HG03196 (cell line): Measurements from ENCODE around the gene MAML2.
A peak's percentile ranks its signal among the peaks of the same experiment; 100 is the strongest.
"Not testable (repeated sequence)": the region's sequence is repeated elsewhere in the genome, so short reads cannot be mapped to it uniquely, and the experiment has no call there.

ENCODE experiments used
- ATAC-seq: cut with Tn5 transposase; IDR thresholded peaks from one replicate; pipeline ENCODE4 v1.9.1; 2021; ENCODE audit not compliant: unreplicated experiment

The MAML2 gene

GRCh38 chr11:96272529-96273222, 70.3 kb downstream of the MAML2 start:
- ATAC-seq, result no peak

- no peak for ATAC-seq
Observed at GRCh38 chr11:96271777-96272176, 71.2 kb downstream of the MAML2 start.

- ATAC-seq, result not testable (repeated sequence)
Observed at GRCh38 chr11:96271352-96271751, 71.6 kb downstream of the MAML2 start.

- not testable (repeated sequence) for ATAC-seq
Observed at GRCh38 chr11:96268527-96268926, 74.5 kb downstream of the MAML2 start.

GRCh38 chr11:96267496-96268032, 75.4 kb downstream of the MAML2 start:
- peak; percentile 90 for ATAC-seq

GRCh38 chr11:96267001-96267495, 75.9 kb downstream of the MAML2 start:
- no peak for ATAC-seq

GRCh38 chr11:96265972-96266371, 77.0 kb downstream of the MAML2 start:
- no peak for ATAC-seq

GRCh38 chr11:96265220-96265737, 77.7 kb downstream of the MAML2 start:
- ATAC-seq, result no peak

GRCh38 chr11:96264364-96264763, 78.6 kb downstream of the MAML2 start:
- no peak for ATAC-seq

- no peak for ATAC-seq
Observed at GRCh38 chr11:96263238-96263763, 79.7 kb downstream of the MAML2 start.

GRCh38 chr11:96260532-96260931, 82.5 kb downstream of the MAML2 start:
- no peak for ATAC-seq

GRCh38 chr11:96260067-96260511, 82.9 kb downstream of the MAML2 start:
- no peak for ATAC-seq

- no peak for ATAC-seq
Observed at GRCh38 chr11:96259134-96259830, 83.7 kb downstream of the MAML2 start.

GRCh38 chr11:96257972-96258934, 84.7 kb downstream of the MAML2 start:
- peak; percentile 80 for ATAC-seq

- no peak for ATAC-seq
Observed at GRCh38 chr11:96257036-96257435, 86.0 kb downstream of the MAML2 start.

- no peak for ATAC-seq
Observed at GRCh38 chr11:96256215-96257011, 86.6 kb downstream of the MAML2 start.

GRCh38 chr11:96254854-96255253, 88.1 kb downstream of the MAML2 start:
- ATAC-seq, result no peak

GRCh38 chr11:96254087-96254486, 88.9 kb downstream of the MAML2 start:
- peak; percentile 60 for ATAC-seq

GRCh38 chr11:96246718-96247552, 96.1 kb downstream of the MAML2 start:
- ATAC-seq, result no peak
